Neural crest cell (in vitro differentiated cells): ENCODE results near the gene EHD4. TPM values are rescaled to one million over a fixed set of nuclear protein-coding genes. Genes with fewer than 3 reads are reported as not detected.

Source experiments
- DNase-seq: peaks from one replicate; pipeline ENCODE4 v3.0.0; 2021; ENCODE audit warnings: low read depth, mixed read lengths, low spot score
- H3K27ac Mint-ChIP-seq: one replicate; pipeline ENCODE4 v1.8.0; 2021; ENCODE audit warnings: mild to moderate bottlenecking, mixed read lengths; ENCODE audit not compliant: unreplicated experiment
- H3K27me3 Mint-ChIP-seq: 2 replicates; pipeline ENCODE4 v1.8.0; 2021; ENCODE audit warnings: low read depth, mild to moderate bottlenecking, mixed read lengths
- H3K36me3 Mint-ChIP-seq: 2 replicates; pipeline ENCODE4 v1.8.0; 2021; ENCODE audit warnings: low read depth, mild to moderate bottlenecking, mixed read lengths
- H3K4me1 Mint-ChIP-seq: 2 replicates; pipeline ENCODE4 v1.8.0; 2021; ENCODE audit warnings: mixed read lengths
- H3K4me3 Mint-ChIP-seq: one replicate; pipeline ENCODE4 v1.8.0; 2021; ENCODE audit warnings: mild to moderate bottlenecking, mixed read lengths
- H3K9me3 Mint-ChIP-seq: 2 replicates; pipeline ENCODE4 v1.8.0; 2021; ENCODE audit warnings: mixed read lengths
- CTCF ChIP-seq: fragments of 200-600 bp; sonication (generic); conservative IDR thresholded peaks from 2 replicates; pipeline ENCODE4 v1.5.0; 2021; ENCODE audit warnings: antibody characterized with exemption, mild to moderate bottlenecking
- total RNA-seq: library from RNA; stranded (reverse); gene quantifications from 2 replicates; pipeline ENCODE4 v1.2.1, GENCODE V29; 2021

Gene EHD4
- total RNA-seq, 1 donor from 2014 or later, result 8.3 TPM

- H3K36me3 Mint-ChIP-seq, result peaks cover 2% of the 10 kb centered on the region
- no peak for DNase-seq
- H3K27me3 Mint-ChIP-seq, result no peaks in the 10 kb centered on the region
- H3K9me3 Mint-ChIP-seq, result no peaks in the 10 kb centered on the region
- no peak for TF ChIP-seq CTCF
- no peak overlapping the region for H3K27ac Mint-ChIP-seq
- no peaks in the 10 kb centered on the region for H3K4me1 Mint-ChIP-seq
- no peak overlapping the region for H3K4me3 Mint-ChIP-seq
Observed at GRCh38 chr15:41950489-41950888, 21.9 kb downstream of the EHD4 start.

GRCh38 chr15:41950127-41950483, 22.3 kb downstream of the EHD4 start:
- Mint-ChIP-seq H3K4me1 (peaks cover 3% of the 10 kb centered on the region), H3K27ac (no peak overlapping the region), H3K36me3 (peaks cover 2% of the 10 kb centered on the region), H3K27me3 (no peaks in the 10 kb centered on the region), H3K9me3 (no peaks in the 10 kb centered on the region), H3K4me3 (no peak overlapping the region)
- TF ChIP-seq CTCF, result no peak
- no peak for DNase-seq

- TF ChIP-seq CTCF, result no peak
- DNase-seq, result no peak
- H3K4me3 Mint-ChIP-seq, result no peak overlapping the region
Observed at GRCh38 chr15:41949401-41950126, 22.8 kb downstream of the EHD4 start.

GRCh38 chr15:41948490-41948889, 23.9 kb downstream of the EHD4 start:
- Mint-ChIP-seq H3K36me3 (peaks cover 2% of the 10 kb centered on the region), H3K9me3 (no peaks in the 10 kb centered on the region), H3K4me3 (no peak overlapping the region), H3K27ac (no peak overlapping the region), H3K27me3 (no peaks in the 10 kb centered on the region), H3K4me1 (peaks cover 15% of the 10 kb centered on the region)
- no peak for DNase-seq
- TF ChIP-seq CTCF, result no peak

More at GRCh38 chr15:41949401-41950126, 22.8 kb downstream of the EHD4 start:
- Mint-ChIP-seq H3K27ac (no peak overlapping the region), H3K27me3 (no peaks in the 10 kb centered on the region), H3K36me3 (peaks cover 2% of the 10 kb centered on the region), H3K9me3 (no peaks in the 10 kb centered on the region), H3K4me1 (peaks cover 7% of the 10 kb centered on the region)

GRCh38 chr15:41946970-41947369, 25.4 kb downstream of the EHD4 start:
- Mint-ChIP-seq H3K27ac (peak overlapping the region; percentile 63), H3K36me3 (no peaks in the 10 kb centered on the region)
- no peak for DNase-seq

More at GRCh38 chr15:41946970-41947369, 25.4 kb downstream of the EHD4 start:
- H3K9me3 Mint-ChIP-seq, result no peaks in the 10 kb centered on the region
- no peak overlapping the region for H3K4me3 Mint-ChIP-seq
- H3K4me1 Mint-ChIP-seq, result peaks cover 23% of the 10 kb centered on the region
- H3K27me3 Mint-ChIP-seq, result no peaks in the 10 kb centered on the region
- TF ChIP-seq CTCF, result no peak
